KOPT-K1 (cell line): ENCODE data around the gene TCP10L.
"Not testable (repeated sequence)": the region's sequence is repeated elsewhere in the genome, so short reads cannot be mapped to it uniquely, and the experiment has no call there.

Experiments
- H3K27ac ChIP-seq: fragments of 200-600 bp; sonication (generic); 2 replicates; pipeline ENCODE4 v1.5.1; 2016; ENCODE audit warnings: antibody characterized with exemption, mild to moderate bottlenecking, low read depth, low read length; ENCODE audit not compliant: poor library complexity, severe bottlenecking
- H3K36me3 ChIP-seq: fragments of 200-600 bp; sonication (generic); 2 replicates; pipeline ENCODE4 v1.5.1; 2017; ENCODE audit warnings: antibody characterized with exemption, mild to moderate bottlenecking, low read length, moderate library complexity; ENCODE audit not compliant: insufficient read depth
- H3K9me3 ChIP-seq: fragments of 200-600 bp; sonication (generic); 2 replicates; pipeline ENCODE4 v1.5.1; 2017; ENCODE audit warnings: antibody characterized with exemption, low read length, mild to moderate bottlenecking; ENCODE audit not compliant: insufficient read depth, poor library complexity, severe bottlenecking

TCP10L gene, protein sequence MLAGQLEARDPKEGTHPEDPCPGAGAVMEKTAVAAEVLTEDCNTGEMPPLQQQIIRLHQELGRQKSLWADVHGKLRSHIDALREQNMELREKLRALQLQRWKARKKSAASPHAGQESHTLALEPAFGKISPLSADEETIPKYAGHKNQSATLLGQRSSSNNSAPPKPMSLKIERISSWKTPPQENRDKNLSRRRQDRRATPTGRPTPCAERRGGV

GRCh38 chr21:32585042-32585710 is at the start of gene TCP10L:
Gene TCP10L, minus strand, starts transcription at chr21:32585523. Its CDS starts 1,219 bp downstream, at chr21:32584304.
- Histone ChIP-seq H3K36me3 (no peaks in the 10 kb centered on the region; the same call in 1 of the 2 replicates), H3K27ac (no peak within 1 kb of the TSS), H3K9me3 (no peaks in the 10 kb centered on the region)

- Histone ChIP-seq H3K27ac (no peak overlapping the region), H3K36me3 (peaks cover 25% of the 10 kb centered on the region), H3K9me3 (no peaks in the 10 kb centered on the region)
Measured at GRCh38 chr21:32626621-32627196, 41.4 kb upstream of the TCP10L start.

DNA sequence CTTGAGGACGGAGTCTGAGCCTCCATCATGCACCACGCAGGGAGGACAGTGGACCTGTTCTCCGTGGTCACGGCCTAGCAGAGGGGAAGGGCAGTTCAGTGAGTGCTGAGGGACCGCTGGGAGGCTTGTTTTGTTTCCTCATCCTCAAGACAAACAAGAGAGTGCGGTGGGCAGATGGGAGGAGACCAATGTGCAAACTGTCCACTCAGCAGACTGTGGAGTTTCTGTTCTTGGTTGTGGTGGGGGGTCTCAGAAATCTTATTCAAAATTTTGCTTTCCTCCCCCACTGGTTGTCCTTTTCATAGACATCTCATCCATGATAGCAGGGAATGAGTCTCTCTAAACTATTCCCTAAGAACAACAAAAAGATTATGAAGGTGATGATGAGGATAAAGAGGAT is 32.9 kb upstream of the TCP10L start:
- not testable (repeated sequence) for H3K27ac ChIP-seq, H3K36me3 ChIP-seq

GRCh38 chr21:32613436-32614043 is 28.2 kb upstream of the TCP10L start:
- Histone ChIP-seq H3K36me3 (peaks cover 18% of the 10 kb centered on the region), H3K27ac (no peak overlapping the region)

More for the DNA sequence above, 32.9 kb upstream of the TCP10L start:
- not testable (repeated sequence) for H3K9me3 ChIP-seq

GRCh38 chr21:32612999-32613337 is 27.6 kb upstream of the TCP10L start:
- peak overlapping the region; percentile 76 for H3K27ac ChIP-seq
- H3K9me3 ChIP-seq = no peaks in the 10 kb centered on the region
- peaks cover 24% of the 10 kb centered on the region for H3K36me3 ChIP-seq

More at GRCh38 chr21:32613436-32614043, 28.2 kb upstream of the TCP10L start:
- H3K9me3 ChIP-seq = no peaks in the 10 kb centered on the region

DNA sequence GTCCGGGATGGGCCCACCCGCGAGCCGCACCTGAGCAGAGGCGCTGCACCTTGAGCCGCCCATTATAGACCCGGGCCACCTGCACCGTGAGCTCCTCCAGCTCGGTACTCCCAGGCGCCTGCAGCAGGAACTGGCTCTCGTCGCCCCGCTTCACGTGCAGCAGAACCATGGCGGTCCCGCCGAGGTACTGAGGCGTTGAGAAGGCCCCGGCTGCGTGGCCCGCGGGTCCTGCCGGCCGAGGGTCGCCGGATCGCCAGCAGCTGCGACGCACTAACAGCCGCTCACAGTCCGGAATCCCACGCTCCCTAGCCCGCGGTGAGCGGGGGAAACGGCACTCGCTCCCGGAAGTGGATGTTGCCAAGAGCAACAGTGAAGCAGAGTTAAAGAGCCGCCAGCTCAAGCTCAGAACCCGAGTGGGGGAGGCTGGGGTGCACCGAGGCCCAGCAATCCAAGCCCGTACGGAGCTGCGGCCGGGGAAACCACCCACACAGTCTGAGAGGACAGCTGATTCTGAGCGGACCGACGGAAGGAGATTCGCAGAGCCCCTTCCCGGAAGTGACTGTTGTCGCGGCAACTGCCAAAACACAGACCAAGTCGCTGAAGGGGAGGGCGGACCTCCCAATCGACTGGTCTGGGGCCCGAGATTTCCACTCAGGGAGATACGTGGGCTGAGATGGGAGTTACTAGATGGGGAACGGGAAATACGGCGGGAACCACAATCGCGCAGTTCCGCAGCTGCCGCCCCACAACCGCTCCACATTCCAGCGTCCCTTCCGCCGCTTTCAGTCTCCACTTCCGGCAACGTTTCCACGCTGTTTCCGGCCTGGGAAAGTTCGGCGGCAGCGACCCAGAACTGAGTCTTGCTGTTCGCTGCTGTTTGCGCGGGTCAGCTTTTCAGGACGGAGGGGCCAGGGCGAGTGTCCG is 27.0 kb upstream of the TCP10L start, which contains the start of gene CFAP298:
Gene CFAP298 (minus strand): TSS at position 303 of the 924 bp plus-strand sequence. CDS start 134 bp downstream, at position 169.
- H3K27ac ChIP-seq = peak within 1 kb of the TSS; percentile 76
- no peaks in the 10 kb centered on the region for H3K9me3 ChIP-seq
- H3K36me3 ChIP-seq = peaks cover 30% of the 10 kb centered on the region

DNA sequence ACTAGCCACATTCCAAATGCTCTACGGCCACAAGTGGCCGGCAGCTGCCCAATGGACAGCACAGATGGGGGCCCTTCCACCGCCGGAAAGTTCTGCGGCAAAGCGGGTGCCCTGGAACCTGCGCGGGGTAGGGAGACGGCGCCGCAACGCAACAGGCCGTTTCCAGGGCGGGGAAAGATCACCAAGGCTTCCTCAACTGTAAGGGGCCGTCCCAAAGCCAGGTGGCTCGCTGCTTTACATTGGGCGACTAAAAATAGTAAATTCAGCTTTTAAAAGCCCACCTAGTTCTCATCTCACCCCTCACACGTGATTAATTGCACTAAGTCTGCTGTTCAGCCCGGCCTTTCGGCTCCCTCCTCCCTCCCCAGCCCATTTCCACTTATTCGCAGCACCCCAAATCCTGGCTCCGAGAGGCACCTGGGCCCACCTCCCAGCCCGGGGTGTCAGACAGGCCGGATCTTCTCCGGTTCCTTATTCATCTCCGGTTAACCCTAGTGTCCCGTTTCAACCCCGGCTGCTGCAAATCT is 26.2 kb upstream of the TCP10L start:
- H3K27ac ChIP-seq = peak overlapping the region; percentile 76
- peaks cover 37% of the 10 kb centered on the region for H3K36me3 ChIP-seq
- H3K9me3 ChIP-seq = no peaks in the 10 kb centered on the region

GRCh38 chr21:32610940-32611339 is 25.6 kb upstream of the TCP10L start:
- H3K36me3 ChIP-seq = peaks cover 43% of the 10 kb centered on the region
- H3K9me3 ChIP-seq = not testable (repeated sequence)
- peak overlapping the region; percentile 76 for H3K27ac ChIP-seq

GRCh38 chr21:32608851-32609250 is 23.5 kb upstream of the TCP10L start:
- no peak overlapping the region for H3K27ac ChIP-seq
- peaks cover 64% of the 10 kb centered on the region for H3K36me3 ChIP-seq
- no peaks in the 10 kb centered on the region for H3K9me3 ChIP-seq

DNA sequence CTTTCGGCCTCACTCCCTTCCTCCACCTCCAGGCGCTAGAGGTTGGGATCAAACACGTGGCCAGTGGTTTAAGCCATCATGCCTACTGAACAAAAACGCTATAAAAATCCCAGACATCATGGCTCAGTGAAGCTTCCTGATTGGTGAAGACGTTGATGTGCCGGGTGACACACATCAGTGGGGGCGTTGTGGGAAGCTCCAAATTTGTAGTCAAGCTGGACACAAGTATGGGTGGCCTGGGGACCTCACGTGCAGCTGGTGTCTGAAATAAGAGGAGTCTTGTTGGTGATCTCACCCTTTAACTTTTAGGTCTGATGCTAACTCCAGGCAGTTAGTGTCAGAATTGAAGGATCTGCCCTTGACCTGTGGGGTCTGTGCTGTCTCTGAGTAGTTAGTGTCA is 20.1 kb upstream of the TCP10L start:
- Histone ChIP-seq H3K36me3 (peaks cover 98% of the 10 kb centered on the region), H3K27ac (no peak overlapping the region), H3K9me3 (no peaks in the 10 kb centered on the region)

GRCh38 chr21:32604464-32604863 is 19.1 kb upstream of the TCP10L start:
- peaks cover 99% of the 10 kb centered on the region for H3K36me3 ChIP-seq
- no peak overlapping the region for H3K27ac ChIP-seq
- no peaks in the 10 kb centered on the region for H3K9me3 ChIP-seq

GRCh38 chr21:32603131-32603530 is 17.8 kb upstream of the TCP10L start:
- peaks cover 98% of the 10 kb centered on the region for H3K36me3 ChIP-seq
- no peak overlapping the region for H3K27ac ChIP-seq
- no peaks in the 10 kb centered on the region for H3K9me3 ChIP-seq

DNA sequence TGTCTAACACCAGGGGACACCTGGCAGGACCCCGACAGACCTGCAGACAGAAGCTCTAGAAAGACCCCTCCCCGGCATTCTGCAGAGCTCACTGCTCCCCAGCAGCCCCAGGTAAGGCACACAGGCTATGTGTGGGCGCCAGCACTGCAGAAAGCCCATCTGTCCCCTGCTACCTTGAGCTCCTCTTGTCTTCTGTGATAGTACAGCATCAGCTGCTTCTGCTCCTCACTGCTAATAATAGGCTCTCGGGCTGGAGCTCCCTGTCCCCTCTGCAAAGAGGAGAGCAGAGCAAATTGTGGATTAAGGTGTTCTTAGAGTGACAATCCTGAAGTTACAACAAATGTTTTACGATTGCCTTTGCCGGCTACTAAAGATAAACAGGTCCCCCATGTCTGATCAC is 16.8 kb upstream of the TCP10L start:
- H3K27ac ChIP-seq = no peak overlapping the region
- peaks cover 99% of the 10 kb centered on the region for H3K36me3 ChIP-seq
- no peaks in the 10 kb centered on the region for H3K9me3 ChIP-seq

DNA sequence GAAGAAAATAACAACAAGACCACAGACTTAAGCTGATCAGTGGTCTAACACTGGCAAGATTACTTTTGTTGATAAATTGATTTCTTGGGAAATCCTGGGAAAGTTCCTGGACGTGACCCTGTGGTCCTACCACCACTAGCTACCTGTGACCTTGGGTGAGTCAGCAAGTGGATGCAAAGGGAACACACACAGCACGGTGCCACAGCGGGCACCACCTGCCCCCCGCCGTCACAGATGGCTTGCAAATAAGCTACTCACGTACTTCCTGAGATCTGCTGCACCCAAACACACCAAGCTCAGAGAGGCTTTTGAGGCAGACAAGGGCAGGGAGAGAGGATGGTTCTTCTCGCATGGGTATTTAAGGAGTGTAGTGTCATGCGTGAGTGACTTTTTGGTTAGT is 14.2 kb upstream of the TCP10L start:
- no peaks in the 10 kb centered on the region for H3K9me3 ChIP-seq
- peaks cover 78% of the 10 kb centered on the region for H3K36me3 ChIP-seq
- no peak overlapping the region for H3K27ac ChIP-seq
